ENCODE measurements around the gene SORCS2.

The SORCS2 gene

DNA sequence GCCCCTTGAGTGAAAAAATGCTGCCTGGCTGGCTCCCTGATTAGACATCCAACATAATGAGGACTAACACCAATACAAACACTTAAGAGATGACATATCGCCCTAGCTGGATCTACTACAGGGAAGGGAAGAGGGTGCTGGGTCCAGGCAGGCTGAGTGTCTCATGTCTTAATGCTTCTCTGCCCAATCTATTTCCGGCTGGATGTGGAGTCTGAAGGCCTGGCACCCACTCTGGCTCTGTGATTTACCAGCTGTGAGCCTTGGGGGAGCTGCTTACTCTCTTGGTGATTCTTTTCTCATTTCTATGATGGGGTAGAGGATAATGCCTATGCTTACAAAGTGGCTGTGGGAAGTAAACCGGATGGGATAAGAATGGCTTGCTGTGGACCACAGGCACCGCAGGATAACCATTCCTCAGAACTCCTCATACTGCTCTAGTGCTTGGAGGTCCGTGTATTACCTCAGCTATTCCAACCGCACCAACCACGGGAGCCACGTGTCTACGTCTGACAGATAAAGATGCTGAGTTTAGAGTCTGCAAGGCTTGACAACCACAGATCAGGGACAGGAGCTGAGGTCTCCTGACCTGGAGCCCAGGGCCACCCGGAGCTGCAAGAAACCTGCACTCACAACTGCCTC lies 585.7 kb downstream of the SORCS2 start:
- no peak for DNase-seq (ENCODE audit: low read depth in 2 of 2)

DNA sequence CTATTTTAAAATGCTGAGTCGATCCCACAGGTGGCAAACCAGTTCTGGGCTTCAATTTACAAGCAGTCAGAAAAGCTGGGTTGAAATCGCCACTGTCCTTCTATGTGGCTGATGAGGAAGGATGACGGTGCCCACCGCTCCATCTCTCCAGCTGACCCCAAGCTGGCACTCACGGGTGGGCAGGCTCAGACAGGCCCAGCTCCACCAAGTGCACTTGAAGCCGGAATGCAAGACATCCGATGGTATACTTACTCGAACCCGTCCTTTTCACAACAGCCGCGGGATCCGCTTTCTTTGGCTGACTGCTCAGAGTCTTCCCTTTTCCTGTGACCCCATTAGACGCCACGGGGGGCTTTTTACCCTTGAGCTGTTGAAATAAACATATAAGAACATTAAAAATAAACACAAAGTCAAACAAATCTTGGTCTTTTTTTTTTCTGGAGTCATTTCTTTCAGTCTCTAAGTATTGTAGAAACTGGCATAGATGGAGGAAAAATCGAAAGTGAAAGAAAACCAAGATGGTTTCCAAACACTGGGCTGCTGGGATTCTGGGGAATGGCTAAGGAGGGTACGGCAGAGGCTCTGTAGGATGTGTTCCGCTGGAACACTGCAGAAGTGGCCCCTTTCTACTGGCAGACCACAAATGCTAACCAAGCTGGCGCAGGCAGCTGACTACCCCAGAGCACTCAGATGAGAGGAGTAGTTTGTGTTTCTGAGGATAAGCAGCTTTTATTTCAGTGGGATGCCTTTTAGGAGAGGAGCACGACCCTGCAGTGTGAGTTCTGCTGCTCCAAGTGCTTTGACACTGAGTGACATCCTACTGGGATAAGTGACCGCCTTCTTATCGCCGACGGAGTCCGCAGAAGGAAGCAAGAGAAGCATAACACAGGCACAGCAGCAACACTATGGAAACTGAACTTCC lies 586.4 kb downstream of the SORCS2 start:
- DNase-seq (ENCODE audit: low read depth in 2 of 2), result no peak

DNA sequence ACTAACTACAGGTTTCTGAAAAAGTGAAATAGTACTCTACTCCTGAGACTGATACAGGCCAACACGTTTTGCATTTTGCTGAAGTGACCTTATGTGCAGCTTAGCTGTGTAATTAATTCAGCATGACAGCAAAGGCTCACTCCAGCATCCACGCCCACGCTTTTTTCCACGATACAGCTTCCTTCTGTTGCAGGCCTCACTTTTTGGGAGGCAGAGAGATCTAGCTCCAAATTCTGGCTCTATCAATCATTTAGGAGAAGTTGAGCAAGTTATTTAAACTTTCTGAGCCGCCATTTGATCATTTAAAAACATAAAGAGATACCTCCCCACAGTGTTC lies 587.1 kb downstream of the SORCS2 start:
- no peak for DNase-seq (ENCODE audit: low read depth in 2 of 2)

GRCh38 chr4:7780751-7781348 lies 588.5 kb downstream of the SORCS2 start:
- no peak for DNase-seq (ENCODE audit: low read depth in 2 of 2)

DNA sequence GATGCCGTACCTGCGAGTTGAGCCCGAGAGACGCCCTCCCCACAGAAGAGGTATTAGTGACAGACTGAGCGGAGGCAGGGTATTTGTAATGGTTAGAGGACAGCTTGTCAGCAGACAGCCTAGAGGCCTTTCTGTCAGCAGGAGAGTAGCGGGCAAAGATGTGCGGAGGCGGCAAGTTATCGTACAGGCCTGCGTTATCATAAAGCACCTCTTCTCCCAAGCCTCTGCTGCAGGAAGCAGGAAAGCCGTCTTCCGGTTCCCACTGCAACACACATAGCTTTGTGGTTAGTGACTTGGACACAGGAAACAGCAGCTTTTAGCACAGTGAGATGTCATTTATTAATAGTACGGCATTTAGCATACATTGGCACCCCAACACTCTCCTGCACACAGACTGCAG lies 589.0 kb downstream of the SORCS2 start:
- peak in 1 of 2 experiments; percentile 19 for DNase-seq (ENCODE audit: low read depth in 2 of 2)

DNA sequence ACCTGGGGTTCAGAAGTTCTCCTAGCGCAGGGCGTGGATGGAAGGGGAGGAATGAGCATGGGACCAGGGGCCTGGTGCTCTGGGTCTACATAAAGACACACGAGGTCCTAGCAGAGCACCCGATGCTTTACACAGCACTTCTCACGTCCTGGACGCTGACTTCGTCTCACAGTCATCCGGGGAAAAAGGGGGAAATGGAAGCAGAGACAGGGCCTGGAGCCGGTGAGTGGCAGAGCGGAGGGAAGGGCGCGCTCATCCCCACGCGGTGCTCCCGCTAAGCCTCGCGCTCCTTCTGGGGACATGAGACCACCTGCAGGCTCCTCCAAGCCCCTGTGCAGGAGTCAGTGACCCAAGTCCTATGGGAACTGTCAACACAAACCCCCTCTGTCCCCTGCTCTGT lies 589.7 kb downstream of the SORCS2 start:
- no peak for DNase-seq (ENCODE audit: low read depth in 2 of 2)

DNA sequence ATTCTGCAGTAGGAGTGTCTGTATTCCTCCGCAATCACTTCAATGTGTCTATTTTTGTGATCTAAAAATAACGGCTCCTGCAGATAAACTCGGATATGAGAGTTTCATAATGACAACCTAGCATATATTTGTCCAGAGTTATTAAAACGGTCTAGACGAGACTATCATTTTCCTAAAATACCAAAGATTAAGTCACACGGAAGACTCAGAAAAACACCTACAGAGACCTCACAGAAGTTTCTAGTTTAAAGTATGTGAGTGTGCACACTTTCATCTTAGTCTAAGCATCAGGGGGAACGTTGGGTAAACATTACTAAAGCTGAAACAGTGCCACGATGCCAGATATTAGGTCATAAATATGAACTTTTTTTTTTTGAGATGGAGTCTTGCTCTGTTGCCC lies 590.4 kb downstream of the SORCS2 start:
- DNase-seq (ENCODE audit: low read depth in 2 of 2), result no peak

DNA sequence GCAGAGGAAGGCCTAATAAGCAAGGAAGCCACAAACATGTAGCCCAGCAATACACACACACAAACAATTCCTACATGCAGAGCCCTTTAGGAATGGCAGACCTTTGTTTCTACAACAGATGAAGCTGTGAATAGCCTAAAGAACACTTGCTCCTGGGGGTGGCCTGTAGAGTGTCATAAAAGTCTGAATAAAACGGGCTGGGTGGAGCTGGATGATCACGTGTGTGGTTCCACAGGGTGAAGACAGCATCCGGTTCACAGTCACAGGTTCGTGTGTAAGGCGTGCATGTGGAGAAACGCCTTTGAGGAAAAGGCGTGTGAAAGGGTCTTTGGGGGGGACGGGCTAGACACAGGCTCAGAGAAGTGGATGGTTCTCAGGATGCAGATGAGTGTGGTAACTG lies 591.2 kb downstream of the SORCS2 start:
- no peak for DNase-seq (ENCODE audit: low read depth in 2 of 2)

DNA sequence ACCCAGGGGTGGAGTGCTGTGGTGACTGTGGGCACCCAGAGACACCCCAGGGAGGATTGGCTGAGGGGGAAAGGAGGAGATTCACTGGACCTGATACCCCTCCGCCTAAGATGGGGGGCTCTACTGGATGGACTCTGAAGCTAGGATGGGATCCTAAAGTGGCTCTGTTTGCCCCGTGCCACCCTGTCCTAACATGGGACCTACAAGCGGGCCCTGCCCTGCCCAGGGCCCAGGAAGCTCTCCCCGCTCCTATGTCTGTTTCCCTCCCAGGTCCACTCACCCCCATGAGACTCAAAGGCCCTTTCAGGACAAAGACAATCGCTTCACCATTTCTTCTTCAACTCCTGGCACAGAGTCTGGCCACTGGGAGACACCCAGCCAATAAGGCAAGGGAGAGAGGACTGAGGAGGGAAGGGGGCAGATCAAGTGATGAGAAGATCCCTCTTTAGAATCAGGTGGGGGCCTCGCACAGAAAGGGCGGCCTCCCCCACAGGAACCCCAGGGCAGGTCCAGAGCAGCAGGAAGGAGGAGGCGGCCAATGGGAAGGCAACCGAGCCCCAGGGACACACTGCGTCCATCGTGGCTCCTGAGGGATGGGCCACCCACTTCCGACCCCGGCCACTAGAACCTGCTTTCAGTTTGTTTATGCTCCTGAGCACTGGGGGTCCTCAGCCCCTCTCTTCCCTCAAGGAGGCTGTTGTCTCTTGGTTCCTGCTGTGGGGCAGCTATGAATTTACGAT lies 592.0 kb downstream of the SORCS2 start:
- DNase-seq (ENCODE audit: low read depth in 2 of 2), result no peak

GRCh38 chr4:7785017-7785416 lies 592.7 kb downstream of the SORCS2 start:
- no peak for DNase-seq (ENCODE audit: low read depth in 2 of 2)

DNA sequence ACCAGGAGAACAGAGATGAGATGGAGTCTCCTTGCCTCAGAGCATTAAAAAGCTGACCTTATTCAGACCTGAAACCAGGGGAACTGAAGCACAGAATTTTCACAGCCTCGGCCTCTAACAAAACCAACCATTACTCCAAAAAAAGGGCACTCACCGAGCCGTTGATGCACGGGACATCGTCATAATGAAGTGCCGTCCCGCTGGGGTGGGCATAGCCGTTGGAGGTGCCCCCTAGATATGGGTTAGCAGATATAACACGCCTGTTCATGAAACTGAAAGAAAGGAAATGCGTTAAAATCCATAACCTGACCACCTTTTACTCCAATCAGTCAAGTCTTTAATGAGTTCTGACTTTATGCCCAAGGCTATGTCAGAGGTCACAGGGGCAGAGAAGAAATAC lies 593.7 kb downstream of the SORCS2 start:
- DNase-seq (ENCODE audit: low read depth in 2 of 2), result no peak

DNA sequence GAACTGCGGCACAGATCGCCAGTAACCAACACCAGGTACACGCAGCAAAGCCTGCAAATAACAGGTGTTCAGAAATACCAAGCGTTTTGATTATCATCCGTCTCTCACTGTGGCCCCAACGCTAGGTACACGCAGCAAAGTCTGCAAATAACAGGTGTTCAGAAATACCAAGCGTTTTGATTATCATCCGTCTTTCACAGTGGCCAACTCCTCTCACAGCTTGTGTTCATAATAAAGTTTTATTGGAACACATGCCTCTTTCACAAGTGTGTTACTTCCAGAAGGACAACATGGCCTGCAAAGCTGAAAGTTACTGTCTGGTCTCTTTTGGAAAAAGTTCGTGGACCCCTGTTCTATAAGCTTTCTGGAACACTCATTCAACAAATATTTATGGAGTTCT lies 594.2 kb downstream of the SORCS2 start:
- no peak for DNase-seq (ENCODE audit: low read depth in 2 of 2)

DNA sequence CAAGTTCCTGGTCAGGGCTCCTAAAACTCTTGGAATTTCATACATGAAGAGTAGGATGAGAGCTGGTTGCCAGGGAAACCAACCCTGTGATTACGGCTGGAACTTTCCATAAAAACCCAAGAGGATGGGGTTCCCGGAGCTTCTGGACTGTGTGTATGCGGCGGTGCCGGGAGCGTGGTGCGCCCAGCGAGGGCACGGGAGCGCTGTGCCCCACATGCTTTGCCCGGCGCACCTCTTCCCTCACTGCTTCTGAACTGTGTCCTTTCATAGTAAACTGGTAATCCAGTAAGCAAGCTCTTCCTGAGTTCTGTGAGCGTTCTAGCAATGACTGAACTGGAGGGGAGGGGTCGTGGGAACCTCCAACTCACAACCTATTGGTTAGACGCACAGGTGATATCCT lies 594.7 kb downstream of the SORCS2 start:
- DNase-seq (ENCODE audit: low read depth in 2 of 2), result no peak

DNA sequence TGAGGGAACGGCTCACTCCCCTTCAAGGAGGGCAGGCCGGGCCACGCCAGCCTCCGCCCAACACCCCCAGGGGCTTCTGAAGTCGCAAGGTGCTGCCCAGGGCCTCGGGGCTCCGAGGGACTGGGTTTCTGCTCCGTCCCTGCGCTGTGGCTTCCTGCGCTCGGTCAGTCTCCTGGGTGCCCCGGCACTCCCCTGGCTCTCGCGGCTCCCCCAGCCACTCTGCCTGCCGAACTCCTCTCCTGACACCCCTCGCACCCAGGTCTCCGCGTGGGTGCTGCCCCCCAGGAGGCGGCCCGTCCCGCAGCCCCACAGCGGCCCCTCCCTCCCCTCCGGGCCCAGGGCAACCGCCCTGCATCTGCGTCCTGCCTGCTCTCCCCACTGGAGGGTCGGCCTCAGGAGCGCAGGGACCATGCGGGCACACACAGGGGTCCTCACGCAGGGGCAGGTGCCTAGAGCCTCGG lies 595.4 kb downstream of the SORCS2 start:
- no peak for DNase-seq (ENCODE audit: low read depth in 2 of 2)

DNA sequence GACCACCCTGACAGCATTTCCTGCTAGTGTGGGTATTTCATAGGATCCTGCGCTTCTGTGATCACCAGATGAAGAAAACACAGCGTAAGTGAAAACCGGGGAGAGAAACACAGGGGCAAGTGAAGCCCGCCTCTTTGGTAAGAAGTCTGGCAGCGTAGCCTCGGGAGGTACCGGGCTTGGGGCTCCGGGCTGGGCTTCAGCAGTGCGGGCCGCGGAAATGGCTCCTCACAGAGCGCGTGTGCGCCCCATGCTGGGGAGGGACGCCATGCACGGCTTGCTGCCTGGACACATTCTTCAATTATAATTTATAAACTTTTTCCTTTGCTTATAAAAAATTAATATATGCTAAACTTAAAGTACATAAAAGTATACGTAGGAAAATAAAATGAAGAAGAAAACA lies 595.9 kb downstream of the SORCS2 start:
- DNase-seq (ENCODE audit: low read depth in 2 of 2), result no peak

GRCh38 chr4:7788694-7789425 lies 596.5 kb downstream of the SORCS2 start:
- no peak for DNase-seq (ENCODE audit: low read depth in 2 of 2)

GRCh38 chr4:7790023-7790422 lies 597.7 kb downstream of the SORCS2 start:
- DNase-seq (ENCODE audit: low read depth in 2 of 2), result no peak

- DNase-seq (ENCODE audit: low read depth in 2 of 2), result no peak
Measured at GRCh38 chr4:7790999-7791398, 598.7 kb downstream of the SORCS2 start.
